SK-N-SH treated with all-trans-retinoic acid at 6 μM for 48 hours (cell line): Measurements from ENCODE around the gene BRSK1.

ENCODE experiments used
- CREB5 ChIP-seq: fragments of 250-450 bp; sonication (Bioruptor Pico); IDR thresholded peaks from 2 replicates; pipeline ENCODE4 v1.5.1; 2020; ENCODE audit warnings: low read depth, mild to moderate bottlenecking, moderate library complexity
- GLIS3 ChIP-seq: fragments of 250-450 bp; sonication (Bioruptor Pico); IDR thresholded peaks from 2 replicates; pipeline ENCODE4 v1.5.0; 2020; ENCODE audit warnings: mild to moderate bottlenecking, moderate library complexity
- ISL1 ChIP-seq: fragments of 250-450 bp; sonication (Bioruptor Pico); IDR thresholded peaks from 2 replicates; pipeline ENCODE4 v2.1.2; 2022; ENCODE audit warnings: mild to moderate bottlenecking, moderate library complexity
- PATZ1 ChIP-seq: fragments of 250-450 bp; sonication (Bioruptor Pico); IDR thresholded peaks from 2 replicates; pipeline ENCODE4 v1.8.0; 2020; ENCODE audit warnings: mild to moderate bottlenecking, moderate library complexity, borderline replicate concordance
- TCF4 ChIP-seq: fragments of 250-450 bp; sonication (Bioruptor Pico); IDR thresholded peaks from 2 replicates; pipeline ENCODE4 v1.8.0; 2021; ENCODE audit warnings: mild to moderate bottlenecking, moderate library complexity, borderline replicate concordance
- ZC3H10 ChIP-seq: fragments of 250-450 bp; sonication (Bioruptor Pico); IDR thresholded peaks from 2 replicates; pipeline ENCODE4 v1.5.1; 2021; ENCODE audit warnings: mild to moderate bottlenecking, moderate library complexity
- ZFP3 ChIP-seq: fragments of 250-450 bp; sonication (Bioruptor Pico); IDR thresholded peaks from 2 replicates; pipeline ENCODE4 v1.5.0; 2020; ENCODE audit warnings: mild to moderate bottlenecking, moderate library complexity

- TF ChIP-seq ISL1, result no peak
- TF ChIP-seq ZFP3 (CRISPR knock-in tag), result no peak
- no peak for TF ChIP-seq CREB5 (CRISPR knock-in tag)
- no peak for TF ChIP-seq PATZ1
- no peak for TF ChIP-seq GLIS3 (CRISPR knock-in tag)
- TF ChIP-seq TCF4 (CRISPR knock-in tag), result no peak
- no peak for TF ChIP-seq ZC3H10 (CRISPR knock-in tag)
Measured at GRCh38 chr19:55355213-55355821, 71.5 kb downstream of the BRSK1 start.
